GM12872 (cell line): ENCODE measurements around the gene ADNP2.

Source experiments
- CTCF ChIP-seq: IDR thresholded peaks from 3 replicates; pipeline ENCODE4 v1.5.1; 2011; ENCODE audit warnings: low read depth, mild to moderate bottlenecking, low read length, moderate library complexity; ENCODE audit not compliant: insufficient read depth

Gene ADNP2

GRCh38 chr18:80136679-80137078 lies 27.6 kb downstream of the ADNP2 start:
- TF ChIP-seq CTCF: no peak

- TF ChIP-seq CTCF: no peak
These were observed 28.1 kb downstream of the ADNP2 start for GRCh38 chr18:80137137-80137536.

GRCh38 chr18:80137976-80138375 lies 28.9 kb downstream of the ADNP2 start:
- TF ChIP-seq CTCF: no peak

GRCh38 chr18:80140455-80140985 lies 31.5 kb downstream of the ADNP2 start:
- TF ChIP-seq CTCF: no peak

GRCh38 chr18:80143881-80144280 lies 34.8 kb downstream of the ADNP2 start:
- no peak for TF ChIP-seq CTCF

- TF ChIP-seq CTCF: no peak
These were observed 36.2 kb downstream of the ADNP2 start for GRCh38 chr18:80145196-80145804.

- TF ChIP-seq CTCF: no peak
These were observed 38.0 kb downstream of the ADNP2 start for GRCh38 chr18:80147037-80147417.
